ENCODE data around the gene RIC1. TPM values are rescaled to one million over a fixed set of nuclear protein-coding genes. Genes with fewer than 3 reads are reported as not detected.
A peak's percentile ranks its signal among the peaks of the same experiment; 100 is the strongest.
"Not testable (repeated sequence)": the region's sequence is repeated elsewhere in the genome, so short reads cannot be mapped to it uniquely, and the experiment has no call there.

The RIC1 gene, protein sequence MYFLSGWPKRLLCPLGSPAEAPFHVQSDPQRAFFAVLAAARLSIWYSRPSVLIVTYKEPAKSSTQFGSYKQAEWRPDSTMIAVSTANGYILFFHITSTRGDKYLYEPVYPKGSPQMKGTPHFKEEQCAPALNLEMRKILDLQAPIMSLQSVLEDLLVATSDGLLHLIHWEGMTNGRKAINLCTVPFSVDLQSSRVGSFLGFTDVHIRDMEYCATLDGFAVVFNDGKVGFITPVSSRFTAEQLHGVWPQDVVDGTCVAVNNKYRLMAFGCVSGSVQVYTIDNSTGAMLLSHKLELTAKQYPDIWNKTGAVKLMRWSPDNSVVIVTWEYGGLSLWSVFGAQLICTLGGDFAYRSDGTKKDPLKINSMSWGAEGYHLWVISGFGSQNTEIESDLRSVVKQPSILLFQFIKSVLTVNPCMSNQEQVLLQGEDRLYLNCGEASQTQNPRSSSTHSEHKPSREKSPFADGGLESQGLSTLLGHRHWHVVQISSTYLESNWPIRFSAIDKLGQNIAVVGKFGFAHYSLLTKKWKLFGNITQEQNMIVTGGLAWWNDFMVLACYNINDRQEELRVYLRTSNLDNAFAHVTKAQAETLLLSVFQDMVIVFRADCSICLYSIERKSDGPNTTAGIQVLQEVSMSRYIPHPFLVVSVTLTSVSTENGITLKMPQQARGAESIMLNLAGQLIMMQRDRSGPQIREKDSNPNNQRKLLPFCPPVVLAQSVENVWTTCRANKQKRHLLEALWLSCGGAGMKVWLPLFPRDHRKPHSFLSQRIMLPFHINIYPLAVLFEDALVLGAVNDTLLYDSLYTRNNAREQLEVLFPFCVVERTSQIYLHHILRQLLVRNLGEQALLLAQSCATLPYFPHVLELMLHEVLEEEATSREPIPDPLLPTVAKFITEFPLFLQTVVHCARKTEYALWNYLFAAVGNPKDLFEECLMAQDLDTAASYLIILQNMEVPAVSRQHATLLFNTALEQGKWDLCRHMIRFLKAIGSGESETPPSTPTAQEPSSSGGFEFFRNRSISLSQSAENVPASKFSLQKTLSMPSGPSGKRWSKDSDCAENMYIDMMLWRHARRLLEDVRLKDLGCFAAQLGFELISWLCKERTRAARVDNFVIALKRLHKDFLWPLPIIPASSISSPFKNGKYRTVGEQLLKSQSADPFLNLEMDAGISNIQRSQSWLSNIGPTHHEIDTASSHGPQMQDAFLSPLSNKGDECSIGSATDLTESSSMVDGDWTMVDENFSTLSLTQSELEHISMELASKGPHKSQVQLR (N-terminal part only)
- total RNA-seq, result 10 to 100 TPM; 12.2 to 18.1 TPM

DNA sequence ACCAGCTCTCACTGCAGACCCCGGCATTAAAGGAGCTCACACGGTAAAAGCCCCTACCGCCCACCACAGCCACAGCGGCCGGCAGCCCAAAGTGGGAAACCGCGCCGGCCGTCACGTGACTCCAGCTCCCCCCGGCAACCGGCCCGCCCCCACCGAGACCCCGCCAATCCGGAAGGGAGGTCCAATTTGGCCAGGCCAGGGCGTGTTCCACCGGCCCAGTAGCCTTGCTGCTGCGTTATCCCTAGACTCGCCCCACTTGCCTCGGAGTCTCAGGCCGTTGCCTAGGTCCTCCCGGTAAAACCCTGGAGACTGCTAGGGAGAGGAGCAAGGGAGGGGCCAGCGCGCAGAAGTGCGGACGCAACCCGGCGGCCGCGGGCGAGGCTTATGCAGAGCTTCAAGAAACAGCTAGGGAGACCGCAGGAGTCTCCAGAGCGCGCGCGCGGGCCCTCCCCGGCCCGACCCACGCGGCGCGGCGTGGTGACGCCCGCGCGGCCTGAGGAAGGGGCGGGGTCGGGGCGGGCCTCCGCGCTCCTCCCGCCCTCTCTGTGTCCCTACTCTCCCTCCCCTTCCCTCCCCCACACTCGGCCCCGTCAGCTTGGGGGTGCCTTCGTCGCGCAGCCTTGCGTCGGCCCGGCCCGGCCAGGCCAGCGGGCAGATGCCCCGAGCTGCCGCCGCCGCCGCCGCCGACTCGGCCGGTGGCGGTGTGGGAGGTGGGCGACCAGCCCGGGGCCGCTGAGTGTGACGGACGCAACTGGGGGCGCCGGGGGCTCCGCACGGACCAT lies at the start of gene RIC1:
Gene RIC1 (plus strand): TSS at position 578 of the 782 bp plus-strand sequence. CDS start 203 bp downstream, at position 781.
- no peaks in the 10 kb centered on the region for H3K9me3 ChIP-seq
- H3K4me3 ChIP-seq, result peak within 1 kb of the TSS; percentile 79 to 90
- no peaks in the 10 kb centered on the region for H3K27me3 ChIP-seq
- peak within 1 kb of the TSS; percentile 95 to 97 for H3K27ac ChIP-seq
- DNase-seq (ENCODE audit: low spot score), result peak; percentile 91
- no peaks in the 10 kb centered on the region for H3K36me3 ChIP-seq
- peaks cover 0 to 45% of the 10 kb centered on the region in 2 donors for H3K4me1 ChIP-seq
- TF ChIP-seq, protein P1, sequence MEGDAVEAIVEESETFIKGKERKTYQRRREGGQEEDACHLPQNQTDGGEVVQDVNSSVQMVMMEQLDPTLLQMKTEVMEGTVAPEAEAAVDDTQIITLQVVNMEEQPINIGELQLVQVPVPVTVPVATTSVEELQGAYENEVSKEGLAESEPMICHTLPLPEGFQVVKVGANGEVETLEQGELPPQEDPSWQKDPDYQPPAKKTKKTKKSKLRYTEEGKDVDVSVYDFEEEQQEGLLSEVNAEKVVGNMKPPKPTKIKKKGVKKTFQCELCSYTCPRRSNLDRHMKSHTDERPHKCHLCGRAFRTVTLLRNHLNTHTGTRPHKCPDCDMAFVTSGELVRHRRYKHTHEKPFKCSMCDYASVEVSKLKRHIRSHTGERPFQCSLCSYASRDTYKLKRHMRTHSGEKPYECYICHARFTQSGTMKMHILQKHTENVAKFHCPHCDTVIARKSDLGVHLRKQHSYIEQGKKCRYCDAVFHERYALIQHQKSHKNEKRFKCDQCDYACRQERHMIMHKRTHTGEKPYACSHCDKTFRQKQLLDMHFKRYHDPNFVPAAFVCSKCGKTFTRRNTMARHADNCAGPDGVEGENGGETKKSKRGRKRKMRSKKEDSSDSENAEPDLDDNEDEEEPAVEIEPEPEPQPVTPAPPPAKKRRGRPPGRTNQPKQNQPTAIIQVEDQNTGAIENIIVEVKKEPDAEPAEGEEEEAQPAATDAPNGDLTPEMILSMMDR (IDR thresholded peaks at IDR 0.05), result peak in 1 of 2 donors; percentile 8

DNA sequence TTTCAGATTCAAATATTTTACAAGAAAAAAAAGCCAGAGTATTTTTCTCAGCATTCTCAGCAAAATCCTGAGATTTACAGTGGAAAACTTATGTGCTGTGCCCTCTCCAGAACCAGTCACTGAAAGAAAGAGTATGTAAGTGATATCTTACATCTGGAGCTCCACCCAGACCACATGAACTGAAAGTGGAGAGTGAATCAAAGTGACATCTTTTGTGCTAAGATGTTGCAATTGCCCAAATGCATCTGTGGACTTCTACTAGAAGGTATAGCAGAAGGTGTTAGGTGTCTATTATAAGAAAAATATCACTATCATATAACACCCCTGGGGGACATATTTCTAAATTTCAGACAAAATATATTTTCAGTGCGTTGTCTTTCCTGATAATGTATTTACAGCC lies 49.0 kb upstream of the RIC1 start:
- Histone ChIP-seq H3K27me3 (no peaks in the 10 kb centered on the region), H3K4me1 (peaks cover 0 to 26% of the 10 kb centered on the region in 2 donors), H3K4me3 (no peak overlapping the region), H3K27ac (no peak overlapping the region), H3K9me3 (no peaks in the 10 kb centered on the region), H3K36me3 (no peaks in the 10 kb centered on the region)
- TF ChIP-seq, protein P1 (IDR thresholded peaks at IDR 0.05), result no peak
- no peak for DNase-seq (ENCODE audit: low spot score)

DNA sequence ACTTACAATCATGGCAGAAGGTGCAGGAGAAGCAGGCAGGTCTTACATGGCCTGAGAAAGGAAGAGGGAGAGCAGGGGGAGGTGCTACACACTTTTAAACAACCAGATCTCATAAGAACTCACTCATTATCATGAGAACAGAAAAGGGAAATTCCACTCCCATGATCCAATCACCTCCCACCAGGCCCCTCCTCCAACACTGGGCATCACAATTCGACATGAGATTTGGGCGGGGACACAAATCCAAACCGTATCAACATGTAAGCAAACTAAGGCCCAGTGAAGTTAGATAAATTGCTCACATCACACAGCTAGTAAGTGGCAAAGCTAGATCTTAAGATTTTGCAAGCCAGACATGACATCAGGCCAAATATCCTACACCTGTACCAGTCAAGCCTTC lies 48.3 kb upstream of the RIC1 start:
- TF ChIP-seq, protein P1 (IDR thresholded peaks at IDR 0.05), result no peak
- H3K9me3 ChIP-seq, result no peaks in the 10 kb centered on the region

DNA sequence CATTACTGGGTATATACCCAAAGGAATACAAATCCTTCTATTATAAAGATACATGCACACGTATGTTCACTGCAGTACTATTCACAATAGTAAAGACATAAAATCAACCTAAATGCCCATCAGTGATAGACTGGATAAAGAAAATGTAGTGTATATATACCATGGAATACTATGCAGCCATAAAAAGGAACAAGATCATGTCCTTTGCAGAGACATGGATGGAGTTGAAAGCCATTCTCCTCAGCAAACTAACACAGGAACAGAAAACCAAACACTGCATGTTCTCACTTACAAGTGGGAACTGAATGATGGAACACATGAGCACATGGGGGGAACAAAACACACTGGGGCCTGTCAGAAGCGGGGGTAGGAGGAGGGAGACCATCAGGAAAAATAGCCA lies 47.2 kb upstream of the RIC1 start:
- H3K4me1 ChIP-seq, result peaks cover 0 to 26% of the 10 kb centered on the region in 2 donors
- H3K4me3 ChIP-seq; H3K27ac ChIP-seq; DNase-seq (ENCODE audit: low spot score); H3K9me3 ChIP-seq; H3K27me3 ChIP-seq; H3K36me3 ChIP-seq: not testable (repeated sequence)

More for the DNA sequence above, 48.3 kb upstream of the RIC1 start:
- Histone ChIP-seq H3K27ac (no peak overlapping the region), H3K36me3 (no peaks in the 10 kb centered on the region), H3K27me3 (no peaks in the 10 kb centered on the region), H3K4me1 (peaks cover 0 to 26% of the 10 kb centered on the region in 2 donors), H3K4me3 (no peak overlapping the region)
- DNase-seq (ENCODE audit: low spot score), result no peak

DNA sequence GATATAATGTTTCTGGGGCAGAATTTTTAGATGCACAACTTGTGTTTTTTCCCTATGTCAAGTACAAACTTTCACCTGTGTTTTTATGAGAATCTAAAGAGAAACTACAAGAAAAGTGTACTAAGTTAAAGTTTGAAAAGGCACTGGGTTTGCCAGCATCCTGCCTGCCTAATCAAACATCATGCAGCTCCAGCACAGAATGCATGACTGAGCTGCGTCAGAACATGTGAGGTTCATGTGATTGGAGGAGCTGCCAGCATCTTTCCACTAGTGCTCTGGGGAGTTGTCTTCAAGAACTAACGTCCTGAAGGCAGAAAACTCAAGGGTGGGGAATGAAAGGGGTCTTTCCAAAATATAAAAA lies 46.1 kb upstream of the RIC1 start:
- H3K36me3 ChIP-seq, result no peaks in the 10 kb centered on the region
- peak; percentile 61 for DNase-seq (ENCODE audit: low spot score)

More for the DNA sequence above, 46.1 kb upstream of the RIC1 start:
- no peaks in the 10 kb centered on the region for H3K9me3 ChIP-seq
- peaks cover 0 to 19% of the 10 kb centered on the region in 2 donors for H3K4me1 ChIP-seq
- H3K4me3 ChIP-seq, result no peak overlapping the region
- H3K27ac ChIP-seq, result peak overlapping the region in 1 of 2 donors; percentile 37
- TF ChIP-seq, protein P1 (IDR thresholded peaks at IDR 0.05), result no peak
- H3K27me3 ChIP-seq, result no peaks in the 10 kb centered on the region

Measured in right atrium auricular region (tissue), 2 donors.